ENCODE results near the gene ZFP14.
"Not testable (repeated sequence)": the region's sequence is repeated elsewhere in the genome, so short reads cannot be mapped to it uniquely, and the experiment has no call there.

ZFP14 gene

DNA sequence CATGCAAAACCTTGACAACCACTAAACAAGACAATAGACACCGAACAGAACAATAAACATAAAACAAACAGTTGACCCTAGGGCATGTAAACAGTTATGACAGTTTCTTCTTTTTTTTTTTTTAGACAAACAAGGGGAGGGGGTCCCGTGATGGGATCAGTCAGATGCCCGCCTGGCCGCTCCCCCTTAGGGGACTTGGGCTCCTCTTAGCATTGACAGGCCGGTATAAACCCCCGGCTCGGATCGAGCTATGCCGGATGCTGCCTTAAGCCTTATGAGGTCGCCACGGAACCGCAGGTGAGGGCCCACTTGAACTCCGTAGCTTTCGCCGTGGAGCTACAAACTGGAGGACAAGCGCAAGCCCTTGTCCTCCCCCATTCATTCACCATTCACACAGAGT lies 49.5 kb downstream of the ZFP14 start:
- DNase-seq = not testable (repeated sequence)

DNA sequence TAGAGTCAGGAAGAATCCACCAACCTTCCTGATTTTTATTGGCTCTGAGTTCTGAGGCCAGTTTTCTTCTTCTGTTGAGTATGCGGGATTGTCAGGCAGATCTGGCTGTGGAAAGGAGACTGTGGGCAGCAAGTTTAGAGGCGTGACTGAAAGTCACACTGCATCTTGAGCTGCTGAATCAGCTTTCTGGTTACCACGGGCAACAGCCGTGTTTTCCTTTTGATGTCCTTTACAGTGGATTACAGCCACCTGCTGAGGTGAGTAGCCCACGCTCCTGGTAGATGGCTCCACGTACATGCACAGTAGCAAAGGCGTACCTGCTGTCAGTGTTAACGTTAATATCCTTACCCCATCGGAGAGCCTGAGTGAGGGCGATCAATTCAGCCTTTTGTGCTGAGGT lies 52.4 kb downstream of the ZFP14 start:
- DNase-seq = not testable (repeated sequence)

DNA sequence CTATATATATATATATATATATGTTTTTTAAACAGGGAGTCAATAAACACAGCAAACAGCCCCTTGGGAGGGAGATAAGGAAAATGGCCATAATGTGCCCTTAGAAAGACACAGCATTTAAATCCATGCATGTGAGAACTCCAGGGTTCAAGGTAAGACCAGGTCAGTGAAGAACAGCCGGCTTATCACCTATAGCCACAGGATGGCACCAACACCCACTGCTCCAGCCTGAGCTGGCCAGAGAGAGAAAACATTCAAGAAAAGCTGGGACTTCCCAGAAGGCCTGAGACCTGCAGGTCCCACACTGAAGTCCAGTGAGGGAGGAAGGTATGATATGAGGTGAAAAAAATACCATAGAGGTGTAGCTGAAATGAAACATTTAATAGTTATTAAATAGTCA lies 63.8 kb downstream of the ZFP14 start:
- not testable (repeated sequence) for DNase-seq

DNA sequence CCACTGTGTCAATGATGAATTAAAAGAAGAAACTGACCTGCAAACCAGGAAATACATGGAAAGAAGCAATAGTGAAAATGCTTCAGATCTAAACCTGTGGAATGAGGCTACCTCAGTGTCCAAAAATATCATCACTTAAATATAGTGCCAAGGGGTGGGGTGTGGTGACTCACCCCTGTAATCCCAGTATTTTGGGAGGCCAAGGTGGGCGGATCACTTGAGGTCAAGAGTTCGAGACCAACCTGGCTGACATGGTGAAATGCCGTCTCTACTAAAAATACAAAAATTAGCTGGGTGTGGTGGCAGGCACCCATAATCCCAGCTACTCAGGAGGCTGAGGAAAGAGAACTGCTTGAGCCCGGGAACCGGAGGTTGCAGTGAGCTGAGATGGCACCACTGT lies 64.9 kb downstream of the ZFP14 start:
- DNase-seq = not testable (repeated sequence)

DNA sequence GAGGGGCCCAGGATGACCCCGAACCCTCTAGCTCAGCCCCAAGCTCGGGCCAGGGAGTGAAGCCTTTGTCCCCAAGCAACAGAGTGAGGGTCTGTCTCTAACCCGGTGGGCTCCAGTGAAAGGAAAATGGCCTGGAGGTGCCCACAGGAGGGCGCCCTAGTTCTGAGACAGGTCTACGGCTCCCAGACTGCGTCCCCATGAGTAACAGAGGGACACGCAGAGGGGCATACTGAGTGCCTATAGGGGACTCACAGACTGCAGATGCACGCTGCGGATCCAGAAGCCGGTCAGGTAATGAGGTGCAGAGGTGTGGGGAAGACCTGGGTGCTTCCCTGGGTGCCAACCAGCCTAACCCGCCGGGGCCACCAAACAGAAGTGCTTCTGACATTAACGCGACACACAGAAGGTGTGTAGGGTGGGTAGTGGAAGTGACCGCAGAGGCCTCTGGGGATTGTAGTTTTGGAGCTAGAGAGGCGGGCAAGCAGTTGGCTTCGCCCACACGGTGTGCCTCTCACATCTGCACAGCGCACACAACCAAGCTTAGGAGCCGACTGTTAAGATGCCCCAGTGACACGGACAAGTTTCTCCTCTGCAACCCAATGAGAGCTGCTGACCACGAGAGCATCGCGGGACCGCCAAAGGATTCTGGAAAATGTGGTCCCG lies 67.8 kb downstream of the ZFP14 start:
- not testable (repeated sequence) for DNase-seq

DNA sequence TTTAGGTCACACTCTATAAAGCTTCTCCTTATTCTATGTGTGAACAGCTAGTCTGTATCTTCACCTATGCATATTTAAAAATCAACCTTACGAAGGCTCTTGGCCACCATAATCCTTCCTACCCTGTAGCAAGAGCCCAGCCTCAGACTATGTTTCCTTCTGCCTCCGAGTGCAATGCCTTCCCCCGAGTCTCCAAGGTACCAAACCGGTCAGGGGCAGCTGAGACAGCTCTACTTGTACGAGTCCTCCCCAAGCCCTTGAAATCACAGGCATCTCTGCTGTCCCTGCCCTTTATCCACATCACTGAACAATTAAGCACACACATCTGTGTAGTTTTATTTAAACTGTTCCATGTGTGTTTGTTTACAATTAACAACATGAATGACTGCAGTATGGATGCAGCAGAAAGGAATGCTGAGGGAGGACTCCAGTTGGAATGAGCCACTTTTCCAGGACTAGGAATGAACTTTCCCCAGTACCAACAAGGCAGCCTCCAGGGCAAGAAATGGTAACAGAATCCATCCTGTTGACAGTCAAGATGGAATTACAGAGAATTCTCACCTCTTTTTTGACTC lies 68.5 kb downstream of the ZFP14 start:
- not testable (repeated sequence) for DNase-seq

DNA sequence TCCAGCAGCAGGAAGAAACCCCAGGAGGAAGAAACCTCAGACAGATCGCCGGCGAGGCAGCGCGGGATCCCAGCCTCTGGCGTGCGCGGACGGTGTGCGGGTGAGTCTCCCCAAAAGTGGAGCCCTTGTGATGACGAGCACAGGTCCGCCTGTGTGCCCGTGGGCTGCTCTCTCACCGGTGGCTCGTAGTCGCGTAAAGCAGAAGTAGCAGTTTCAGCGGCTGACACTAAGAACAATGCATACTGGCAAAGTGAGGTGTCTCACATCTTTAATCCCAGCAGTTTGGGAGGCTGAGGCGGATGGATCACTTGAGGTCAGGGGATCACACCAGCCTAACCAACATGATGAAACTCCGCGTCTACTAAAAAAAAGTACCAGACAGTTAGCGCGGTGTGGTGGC lies 69.2 kb downstream of the ZFP14 start:
- not testable (repeated sequence) for DNase-seq

DNA sequence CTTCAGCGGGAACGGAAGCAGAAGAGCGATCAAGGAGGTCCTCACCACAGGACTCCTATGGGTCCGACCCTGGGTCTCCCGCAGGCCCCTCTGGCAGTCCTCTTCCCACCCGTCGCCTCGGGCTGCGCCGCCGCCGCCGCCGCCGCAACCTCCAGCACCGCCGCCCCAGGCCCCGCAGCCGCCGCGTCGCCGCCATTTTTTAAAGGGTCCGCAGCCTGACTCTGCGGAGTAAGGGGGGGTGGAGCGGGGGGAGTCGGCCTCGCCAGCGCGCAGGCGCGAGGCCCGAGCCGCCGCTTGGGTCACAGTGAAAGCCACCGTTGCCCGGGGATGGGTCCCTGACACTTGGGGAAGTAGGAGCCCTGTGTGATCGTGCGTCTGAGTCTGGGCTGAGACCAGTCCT lies 69.7 kb downstream of the ZFP14 start:
- not testable (repeated sequence) for DNase-seq

DNA sequence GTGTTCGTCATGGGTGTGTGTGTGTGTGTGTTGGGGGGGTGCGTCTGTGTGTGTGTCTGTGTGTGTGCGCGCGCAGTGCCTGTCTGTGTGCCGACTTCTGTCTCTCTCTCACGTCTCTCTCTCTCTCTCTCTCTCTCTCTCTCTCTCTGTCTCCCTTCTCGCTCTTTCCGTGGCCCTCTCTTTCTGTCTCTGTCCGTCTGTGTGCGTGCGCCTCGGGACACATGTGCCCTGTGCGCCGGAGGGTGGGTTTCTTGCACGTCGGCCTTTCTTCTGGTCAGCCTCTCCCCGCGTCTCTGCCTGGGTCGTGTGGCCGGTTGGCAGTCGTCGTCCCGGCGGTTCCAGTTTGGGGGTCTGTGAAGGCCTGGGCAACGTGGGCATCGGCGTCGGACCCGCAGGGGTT lies 86.7 kb downstream of the ZFP14 start:
- not testable (repeated sequence) for DNase-seq
